ENCODE measurements around the gene DIO3. TPM values are rescaled to one million over a fixed set of nuclear protein-coding genes. Genes with fewer than 3 reads are reported as not detected.

DIO3 gene
- total RNA-seq, 1 donor from 2014 or later: not detected

DNA sequence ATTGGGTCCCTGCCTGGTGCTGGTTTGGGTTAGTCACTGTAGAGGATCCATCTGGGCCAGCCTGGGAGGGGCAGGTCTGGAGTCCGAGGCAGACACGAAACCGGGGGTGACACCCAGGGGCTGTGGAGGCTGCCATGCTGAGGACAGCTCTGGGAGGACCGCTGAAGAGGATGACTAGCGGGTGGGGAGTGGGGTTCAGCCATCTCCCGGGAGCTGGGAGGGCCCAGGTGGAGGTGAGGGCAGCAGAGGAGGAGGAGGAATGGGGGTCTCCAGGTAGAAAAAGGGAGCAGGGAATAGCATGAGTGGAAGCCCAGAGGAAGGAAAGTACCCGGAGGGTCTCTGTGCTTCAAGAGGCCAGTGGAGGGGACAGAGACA is 4.0 kb upstream of the DIO3 start:
- intact Hi-C loops (cut with micrococcal nuclease): no loop called here
- Mint-ChIP-seq H3K9me3 (peaks cover 4% of the 10 kb centered on the region), H3K27ac (no peak overlapping the region), H3K4me3 (no peak overlapping the region), H3K27me3 (ENCODE audit: insufficient read depth) (peaks cover 19% of the 10 kb centered on the region), H3K36me3 (ENCODE audit: low read depth) (peaks cover 3% of the 10 kb centered on the region), H3K4me1 (ENCODE audit: low read depth) (no peaks in the 10 kb centered on the region)
- no peak for DNase-seq (ENCODE audit: low spot score)

DNA sequence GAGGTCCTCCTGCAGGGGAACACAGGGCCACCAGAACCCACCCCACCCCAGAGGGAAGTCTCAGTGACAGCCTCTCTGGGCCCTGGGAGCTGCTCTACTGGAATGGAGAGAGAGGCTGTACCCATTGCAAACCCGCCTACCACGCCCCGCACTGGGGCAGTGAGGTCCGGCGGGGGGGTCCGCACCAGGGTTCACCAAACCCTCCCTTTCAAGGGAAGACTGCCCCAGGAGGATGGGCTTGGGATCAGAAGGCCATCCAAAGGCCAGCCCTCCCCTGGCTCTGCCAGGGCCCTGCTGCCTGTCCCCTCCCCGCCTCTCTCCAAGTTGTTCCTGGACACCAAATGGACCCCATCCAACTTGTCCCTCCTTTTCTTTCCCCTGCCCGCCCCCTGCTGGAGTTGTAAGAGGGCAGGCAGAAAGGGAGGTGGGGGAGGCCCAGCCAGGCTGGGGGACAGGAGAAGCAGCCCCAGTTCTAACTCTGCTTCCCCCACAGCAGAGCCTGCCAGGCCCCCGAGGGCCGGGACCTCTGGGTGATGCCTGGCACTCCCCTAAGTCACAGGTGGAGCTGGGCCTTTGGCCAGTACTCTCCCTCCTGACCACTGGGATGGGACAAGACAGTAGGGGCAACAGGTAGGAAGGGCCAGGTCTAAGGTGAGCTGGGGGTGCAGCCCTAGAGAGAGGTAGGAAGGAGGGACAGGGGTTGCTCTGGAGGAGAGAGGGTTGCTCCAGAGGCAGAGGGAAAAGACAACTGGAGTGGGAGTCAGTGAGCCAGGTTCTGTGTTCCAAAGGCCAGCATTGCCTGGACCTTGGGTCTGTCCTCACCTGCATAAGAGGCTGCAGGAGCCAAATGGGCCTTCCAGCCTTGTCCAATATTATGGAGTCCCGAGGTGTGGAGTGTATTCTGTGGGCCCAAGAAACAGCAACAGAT is 3.2 kb upstream of the DIO3 start:
- no peak overlapping the region for H3K4me3 Mint-ChIP-seq
- no peaks in the 10 kb centered on the region for H3K4me1 Mint-ChIP-seq (ENCODE audit: low read depth)
- peaks cover 6% of the 10 kb centered on the region for H3K36me3 Mint-ChIP-seq (ENCODE audit: low read depth)
- intact Hi-C loops (cut with micrococcal nuclease): no loop called here
- H3K27ac Mint-ChIP-seq: no peak overlapping the region
- H3K27me3 Mint-ChIP-seq (ENCODE audit: insufficient read depth): peaks cover 27% of the 10 kb centered on the region
- no peak for DNase-seq (ENCODE audit: low spot score)
- H3K9me3 Mint-ChIP-seq: peaks cover 10% of the 10 kb centered on the region

DNA sequence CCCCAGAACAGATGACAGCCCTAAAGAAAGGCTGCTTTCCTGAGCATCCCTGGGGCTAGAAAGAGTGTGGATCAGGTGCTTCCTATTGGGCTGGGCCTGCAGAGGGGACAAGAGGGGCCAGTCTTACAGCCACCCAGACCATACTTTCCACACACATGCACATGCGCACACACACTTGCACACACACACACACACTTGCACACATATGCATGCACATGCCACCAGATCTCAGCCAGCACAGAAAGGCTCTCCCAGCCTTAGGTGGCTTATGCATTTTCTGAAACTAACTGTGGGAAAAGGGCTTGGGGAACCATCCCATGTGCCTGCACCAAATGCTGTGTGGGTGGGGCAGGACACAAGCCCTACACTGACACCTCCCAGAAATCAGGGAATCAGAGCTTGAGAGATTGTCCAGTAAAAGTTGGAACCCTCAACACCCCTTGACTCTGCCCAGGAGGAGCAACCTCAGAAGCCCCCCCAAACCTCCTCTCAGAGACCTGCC is 2.5 kb upstream of the DIO3 start:
- H3K27ac Mint-ChIP-seq: no peak overlapping the region
- peaks cover 32% of the 10 kb centered on the region for H3K27me3 Mint-ChIP-seq (ENCODE audit: insufficient read depth)
- no peaks in the 10 kb centered on the region for H3K4me1 Mint-ChIP-seq (ENCODE audit: low read depth)
- intact Hi-C loops (cut with micrococcal nuclease): no loop called here
- H3K9me3 Mint-ChIP-seq: peaks cover 13% of the 10 kb centered on the region
- H3K36me3 Mint-ChIP-seq (ENCODE audit: low read depth): peaks cover 8% of the 10 kb centered on the region
- no peak overlapping the region for H3K4me3 Mint-ChIP-seq
- DNase-seq (ENCODE audit: low spot score): no peak

DNA sequence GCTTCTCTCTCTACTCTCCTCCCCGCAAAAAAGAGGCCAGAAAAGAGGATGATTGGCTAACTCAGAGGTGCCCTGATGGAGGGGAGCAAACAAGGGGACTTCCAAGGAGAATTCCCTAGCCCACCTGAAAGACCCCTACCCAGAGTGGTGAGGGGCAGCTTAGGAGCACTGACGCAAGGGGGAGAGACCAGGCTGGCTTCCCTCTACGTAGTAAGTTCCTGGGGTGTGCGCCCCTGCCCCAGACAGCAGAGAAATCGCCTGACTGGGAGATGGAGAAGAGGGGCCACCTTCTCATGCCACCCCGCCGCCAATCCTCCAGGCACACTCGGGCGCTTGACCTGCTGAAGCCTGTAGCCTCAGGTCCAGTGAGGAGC is 2.1 kb upstream of the DIO3 start:
- Mint-ChIP-seq H3K9me3 (peaks cover 13% of the 10 kb centered on the region), H3K27me3 (ENCODE audit: insufficient read depth) (peaks cover 30% of the 10 kb centered on the region), H3K4me1 (ENCODE audit: low read depth) (no peaks in the 10 kb centered on the region), H3K4me3 (no peak overlapping the region), H3K27ac (no peak overlapping the region), H3K36me3 (ENCODE audit: low read depth) (peaks cover 8% of the 10 kb centered on the region)
- DNase-seq (ENCODE audit: low spot score): no peak
- intact Hi-C loops (cut with micrococcal nuclease): no loop called here

DNA sequence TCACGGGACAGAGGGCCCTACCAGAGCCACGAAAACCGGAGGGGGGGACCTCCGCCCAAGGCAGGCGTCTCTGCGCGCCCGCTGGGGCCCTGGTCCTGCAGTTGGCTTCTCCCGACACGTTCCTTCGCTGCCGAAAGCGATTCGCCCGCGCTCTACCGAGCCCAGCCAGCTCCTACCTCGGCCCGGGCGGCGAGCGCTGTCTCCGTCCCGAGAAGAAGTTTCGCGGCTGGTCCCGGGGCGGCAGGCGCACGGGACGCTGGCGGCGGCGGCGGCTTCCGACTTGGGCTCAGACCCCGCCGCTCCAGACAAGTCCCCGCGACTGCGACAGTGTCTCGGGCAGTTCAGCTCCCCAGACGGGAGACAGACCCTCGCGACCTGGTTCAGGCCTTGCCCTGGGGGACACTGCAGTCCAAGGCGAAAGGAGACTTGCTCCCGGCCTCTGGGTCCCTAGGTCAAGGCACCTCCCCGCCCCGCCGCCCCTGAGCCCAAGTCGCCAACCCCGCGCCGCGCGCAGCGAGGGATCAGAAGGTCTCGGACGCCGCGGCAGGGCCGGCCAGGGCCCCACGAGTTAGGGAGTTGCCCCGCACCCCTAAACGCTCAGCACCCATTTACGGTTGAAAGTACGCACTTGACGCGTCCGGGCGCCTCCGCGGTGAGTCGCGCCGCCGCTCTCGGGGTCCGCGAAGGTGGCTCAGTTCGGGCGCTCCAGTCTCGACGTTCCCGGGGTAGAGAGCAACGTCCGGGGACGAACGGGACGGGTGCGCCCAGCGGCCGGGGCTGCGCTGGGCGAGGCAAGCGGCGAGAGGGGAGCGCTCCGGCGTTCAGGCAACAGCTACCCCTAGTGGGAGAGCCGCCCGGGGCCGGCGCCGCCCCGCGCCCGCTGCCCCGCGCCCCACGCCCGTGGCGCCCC is 1.4 kb upstream of the DIO3 start:
- H3K27ac Mint-ChIP-seq: no peak overlapping the region
- H3K9me3 Mint-ChIP-seq: peaks cover 13% of the 10 kb centered on the region
- H3K36me3 Mint-ChIP-seq (ENCODE audit: low read depth): peaks cover 8% of the 10 kb centered on the region
- DNase-seq (ENCODE audit: low spot score): no peak
- peaks cover 33% of the 10 kb centered on the region for H3K27me3 Mint-ChIP-seq (ENCODE audit: insufficient read depth)
- H3K4me1 Mint-ChIP-seq (ENCODE audit: low read depth): no peaks in the 10 kb centered on the region
- intact Hi-C loops (cut with micrococcal nuclease): loop anchor here (10.0 kb wide), 1 partner anchor 105 kb away; no protein-coding TSS in a partner anchor
- H3K4me3 Mint-ChIP-seq: no peak overlapping the region

DNA sequence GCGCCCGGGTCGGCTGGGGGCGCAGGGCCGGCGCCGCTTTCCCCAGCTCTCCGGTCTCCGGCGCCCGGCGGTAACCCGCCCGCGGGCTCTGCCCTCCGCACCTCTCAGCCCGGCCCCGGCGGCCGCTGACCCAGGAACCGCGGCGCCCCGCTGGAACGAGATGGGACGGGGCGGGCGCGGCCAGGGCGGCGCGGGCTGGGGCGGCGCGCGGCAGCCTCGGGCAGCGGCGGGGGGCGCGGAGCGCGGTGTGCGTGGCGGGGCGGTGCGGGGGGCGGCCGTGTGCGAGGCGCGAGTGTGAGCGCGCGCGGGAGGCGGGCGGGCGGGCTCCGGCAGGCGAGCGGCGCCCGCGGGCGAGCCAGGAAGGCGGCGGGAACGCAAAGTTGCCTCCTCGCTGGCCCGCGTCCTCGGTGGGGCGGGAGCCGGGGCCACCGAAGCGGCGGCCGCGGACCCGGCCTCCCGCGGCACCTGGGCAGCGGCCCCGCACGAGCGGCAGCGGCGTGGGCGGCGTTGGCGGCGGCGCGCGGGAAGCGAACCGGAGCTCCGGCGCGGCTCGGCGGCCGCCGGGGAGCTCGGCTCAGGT is 671 bp upstream of the DIO3 start:
- peaks cover 40% of the 10 kb centered on the region for H3K27me3 Mint-ChIP-seq (ENCODE audit: insufficient read depth)
- intact Hi-C loops (cut with micrococcal nuclease): loop anchor here (10.0 kb wide), 1 partner anchor 106 kb away; no protein-coding TSS in a partner anchor

DNA sequence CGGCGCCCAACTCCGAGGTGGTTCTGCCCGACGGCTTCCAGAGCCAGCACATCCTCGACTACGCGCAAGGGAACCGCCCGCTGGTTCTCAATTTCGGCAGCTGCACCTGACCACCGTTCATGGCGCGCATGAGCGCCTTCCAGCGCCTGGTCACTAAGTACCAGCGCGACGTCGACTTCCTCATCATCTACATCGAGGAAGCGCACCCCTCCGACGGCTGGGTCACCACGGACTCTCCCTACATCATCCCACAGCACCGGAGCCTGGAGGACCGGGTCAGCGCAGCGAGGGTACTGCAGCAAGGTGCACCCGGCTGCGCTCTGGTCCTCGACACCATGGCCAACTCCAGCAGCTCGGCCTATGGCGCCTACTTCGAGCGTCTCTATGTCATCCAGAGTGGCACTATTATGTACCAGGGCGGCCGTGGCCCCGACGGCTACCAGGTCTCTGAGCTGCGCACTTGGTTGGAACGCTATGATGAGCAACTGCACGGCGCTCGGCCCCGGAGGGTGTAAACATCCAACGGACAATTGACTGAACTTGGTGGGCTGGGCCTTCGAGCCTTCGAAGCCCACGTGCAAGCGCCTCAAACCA is 699 bp downstream of the DIO3 start:
- Mint-ChIP-seq H3K27me3 (ENCODE audit: insufficient read depth) (peaks cover 54% of the 10 kb centered on the region), H3K27ac (no peak overlapping the region), H3K4me1 (ENCODE audit: low read depth) (no peaks in the 10 kb centered on the region), H3K9me3 (peaks cover 13% of the 10 kb centered on the region), H3K4me3 (no peak overlapping the region), H3K36me3 (ENCODE audit: low read depth) (peaks cover 11% of the 10 kb centered on the region)
- intact Hi-C loops (cut with micrococcal nuclease): loop anchor here (10.0 kb wide), 1 partner anchor 107 kb away; no protein-coding TSS in a partner anchor
- DNase-seq (ENCODE audit: low spot score): no peak

More for the DNA sequence above, 671 bp upstream of the DIO3 start:
- Mint-ChIP-seq H3K27ac (no peak overlapping the region), H3K4me3 (no peak overlapping the region), H3K36me3 (ENCODE audit: low read depth) (peaks cover 11% of the 10 kb centered on the region), H3K4me1 (ENCODE audit: low read depth) (no peaks in the 10 kb centered on the region), H3K9me3 (peaks cover 13% of the 10 kb centered on the region)
- DNase-seq (ENCODE audit: low spot score): no peak

DNA sequence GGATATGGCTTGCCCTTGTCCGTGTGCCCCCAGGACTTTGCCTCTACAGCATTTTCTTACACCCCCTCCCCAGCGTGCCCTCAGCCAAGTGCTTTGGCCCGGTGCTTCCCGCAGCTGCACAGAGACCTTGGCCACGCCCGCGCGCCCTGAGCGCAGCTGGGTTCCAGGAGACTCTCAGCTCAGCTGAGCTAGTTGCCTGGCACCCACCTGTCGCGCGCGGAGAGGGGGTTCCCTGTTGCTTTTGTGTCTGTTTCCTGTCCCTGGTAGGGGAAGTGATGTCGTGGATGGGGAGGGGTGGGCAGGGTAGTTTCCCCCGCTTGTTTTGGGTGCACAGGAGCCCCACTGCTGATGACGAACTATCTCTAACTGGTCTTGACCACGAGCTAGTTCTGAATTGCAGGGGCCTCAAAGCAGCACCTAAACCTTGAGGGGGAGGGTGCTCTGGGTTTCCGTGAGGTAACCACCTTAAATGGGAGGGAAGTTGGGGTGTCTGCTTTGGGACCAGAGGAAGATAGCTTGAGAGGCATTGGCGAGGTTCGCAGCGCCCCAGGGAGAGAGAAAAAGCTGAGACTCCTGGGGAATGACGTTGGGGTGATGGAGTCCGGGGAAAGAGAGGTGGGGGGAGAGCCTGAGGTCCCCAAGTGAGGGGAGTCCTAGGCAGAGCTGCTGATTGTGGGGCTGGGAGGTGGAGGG is 1.5 kb downstream of the DIO3 start:
- intact Hi-C loops (cut with micrococcal nuclease): loop anchor here (10.0 kb wide), 1 partner anchor 108 kb away; no protein-coding TSS in a partner anchor
- H3K27ac Mint-ChIP-seq: no peak overlapping the region
- no peaks in the 10 kb centered on the region for H3K4me1 Mint-ChIP-seq (ENCODE audit: low read depth)
- H3K27me3 Mint-ChIP-seq (ENCODE audit: insufficient read depth): peaks cover 59% of the 10 kb centered on the region
- no peak for DNase-seq (ENCODE audit: low spot score)
- H3K9me3 Mint-ChIP-seq: peaks cover 13% of the 10 kb centered on the region
- no peak overlapping the region for H3K4me3 Mint-ChIP-seq
- H3K36me3 Mint-ChIP-seq (ENCODE audit: low read depth): peaks cover 11% of the 10 kb centered on the region

DNA sequence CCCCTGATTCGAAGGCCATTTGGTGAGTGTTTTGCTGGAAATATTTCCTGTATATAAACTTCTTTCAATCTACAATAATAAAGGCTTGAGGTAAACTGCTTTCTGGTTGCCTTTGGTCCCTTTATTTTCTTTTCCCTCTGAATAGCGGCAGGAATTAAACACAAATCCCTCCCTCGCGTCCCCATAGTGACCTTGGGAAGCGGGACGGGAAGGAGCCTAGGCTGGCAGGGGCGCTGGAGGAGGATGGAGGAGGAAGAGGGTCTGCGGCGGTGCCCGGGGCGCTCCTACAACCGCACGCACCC is 2.0 kb downstream of the DIO3 start:
- Mint-ChIP-seq H3K4me3 (no peak overlapping the region), H3K27me3 (ENCODE audit: insufficient read depth) (peaks cover 58% of the 10 kb centered on the region), H3K27ac (no peak overlapping the region), H3K36me3 (ENCODE audit: low read depth) (peaks cover 11% of the 10 kb centered on the region), H3K4me1 (ENCODE audit: low read depth) (no peaks in the 10 kb centered on the region), H3K9me3 (peaks cover 13% of the 10 kb centered on the region)
- intact Hi-C loops (cut with micrococcal nuclease): loop anchor here (10.0 kb wide), 1 partner anchor 109 kb away; no protein-coding TSS in a partner anchor
- no peak for DNase-seq (ENCODE audit: low spot score)

DNA sequence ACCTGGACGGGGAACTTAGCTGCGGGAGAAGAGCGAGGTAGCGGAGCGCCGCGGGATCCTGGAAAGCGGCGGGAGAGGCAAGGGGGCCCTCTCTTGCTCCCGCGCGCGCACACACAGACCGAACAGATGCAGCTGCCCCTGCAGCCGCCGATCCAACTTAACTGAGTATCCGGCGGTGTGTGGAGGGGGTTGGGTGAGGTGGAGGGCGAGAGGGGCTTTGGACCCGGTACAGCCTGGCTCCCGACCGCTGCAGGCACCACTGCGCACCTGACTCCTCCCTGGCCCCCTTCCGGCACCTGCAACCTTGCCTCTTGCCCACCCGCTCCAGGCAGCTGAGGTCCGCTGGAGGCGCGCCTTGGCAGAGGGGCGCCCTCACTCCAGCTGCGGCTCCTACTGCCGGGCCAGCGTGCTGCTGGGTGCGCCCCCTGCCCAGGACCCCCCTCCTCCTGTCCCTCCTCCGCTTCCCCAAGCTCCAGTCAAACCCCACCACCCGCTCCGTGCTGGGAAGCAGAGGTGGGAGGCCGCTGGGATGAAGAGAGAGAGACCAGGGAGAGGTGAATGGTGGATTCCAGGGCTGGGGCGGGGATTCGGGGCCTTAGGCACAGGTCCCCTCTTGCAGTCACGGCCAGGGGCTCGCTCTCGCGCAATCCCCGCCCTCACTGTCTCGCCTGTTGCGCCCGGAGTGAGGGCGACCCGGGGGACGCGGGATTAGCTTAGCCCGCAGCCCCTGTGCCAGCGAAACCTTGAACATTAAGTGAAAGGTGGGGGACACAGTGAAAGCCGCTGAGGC is 2.6 kb downstream of the DIO3 start:
- intact Hi-C loops (cut with micrococcal nuclease): loop anchor here (10.0 kb wide), 1 partner anchor 109 kb away; no protein-coding TSS in a partner anchor
- H3K9me3 Mint-ChIP-seq: peaks cover 13% of the 10 kb centered on the region
- no peak overlapping the region for H3K4me3 Mint-ChIP-seq
- no peaks in the 10 kb centered on the region for H3K4me1 Mint-ChIP-seq (ENCODE audit: low read depth)
- DNase-seq (ENCODE audit: low spot score): no peak
- H3K36me3 Mint-ChIP-seq (ENCODE audit: low read depth): peaks cover 11% of the 10 kb centered on the region
- H3K27ac Mint-ChIP-seq: no peak overlapping the region
- H3K27me3 Mint-ChIP-seq (ENCODE audit: insufficient read depth): peaks cover 56% of the 10 kb centered on the region

DNA sequence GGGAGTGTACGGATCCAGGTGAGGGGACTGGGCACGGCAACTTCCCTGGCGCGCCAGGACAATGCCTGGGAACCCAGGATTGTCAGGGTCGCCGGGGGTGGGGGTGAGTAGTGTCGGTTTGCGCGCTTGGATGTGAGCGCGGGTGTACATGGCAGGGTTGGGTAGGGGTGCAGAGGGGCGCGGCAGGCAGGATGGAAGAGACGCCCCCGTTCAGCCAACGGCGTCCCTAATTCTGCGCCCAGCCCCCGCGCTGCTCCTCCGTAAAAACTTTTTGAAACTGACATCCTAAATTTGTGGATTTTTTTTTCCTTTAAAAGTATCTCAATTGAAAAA is 3.1 kb downstream of the DIO3 start:
- DNase-seq (ENCODE audit: low spot score): no peak
- Mint-ChIP-seq H3K27ac (no peak overlapping the region), H3K36me3 (ENCODE audit: low read depth) (peaks cover 11% of the 10 kb centered on the region), H3K4me3 (no peak overlapping the region), H3K27me3 (ENCODE audit: insufficient read depth) (peaks cover 55% of the 10 kb centered on the region), H3K4me1 (ENCODE audit: low read depth) (no peaks in the 10 kb centered on the region), H3K9me3 (peaks cover 13% of the 10 kb centered on the region)
- intact Hi-C loops (cut with micrococcal nuclease): loop anchor here (10.0 kb wide), 1 partner anchor 110 kb away; no protein-coding TSS in a partner anchor

All from activated T-helper 1 cell treated with anti-CD3 and anti-CD28 coated beads, Interleukin-12 subunit alpha, Interleukin-12 subunit beta, Interleukin-2, Interleukin-4 antibody, amounts not matched to agents 30 ng/mL and 10 ng/mL and 1 ng/mL, durations not matched to agents 14 hours and 24 hours and 36 hours (primary cell).